22Rv1 (cell line): ENCODE measurements around the gene POLR1E.

Experiments
- H3K27ac ChIP-seq: fragments of 450-650 bp; 2 replicates; pipeline ENCODE4 v1.5.1; 2017
- CTCF ChIP-seq: fragments of 450-650 bp; IDR thresholded peaks from 2 replicates; pipeline ENCODE4 v1.5.1; 2017; ENCODE audit warnings: mild to moderate bottlenecking
- ZFX ChIP-seq: fragments of 450-650 bp; IDR thresholded peaks from 2 replicates; pipeline ENCODE4 v1.6.1; 2017; ENCODE audit warnings: antibody characterized with exemption, borderline replicate concordance

POLR1E gene

GRCh38 chr9:37451628-37452027 is 34.1 kb upstream of the POLR1E start:
- no peak for TF ChIP-seq ZFX
- no peak for TF ChIP-seq CTCF

GRCh38 chr9:37452611-37453010 is 33.1 kb upstream of the POLR1E start:
- TF ChIP-seq CTCF, result no peak
- H3K27ac ChIP-seq, result peak overlapping the region; percentile 68

More at GRCh38 chr9:37451628-37452027, 34.1 kb upstream of the POLR1E start:
- peak overlapping the region; percentile 68 for H3K27ac ChIP-seq

GRCh38 chr9:37453827-37454226 is 31.9 kb upstream of the POLR1E start:
- peak overlapping the region; percentile 68 for H3K27ac ChIP-seq
- no peak for TF ChIP-seq CTCF
- TF ChIP-seq ZFX, result no peak

- TF ChIP-seq ZFX (no peak), CTCF (no peak)
- H3K27ac ChIP-seq, result peak overlapping the region; percentile 68
Measured at GRCh38 chr9:37454238-37454637, 31.5 kb upstream of the POLR1E start.

GRCh38 chr9:37455884-37456647 is 29.7 kb upstream of the POLR1E start:
- H3K27ac ChIP-seq, result no peak overlapping the region
- TF ChIP-seq CTCF (no peak), ZFX (no peak)

GRCh38 chr9:37456817-37457216 is 28.9 kb upstream of the POLR1E start:
- no peak for TF ChIP-seq ZFX
- TF ChIP-seq CTCF, result no peak
- H3K27ac ChIP-seq, result no peak overlapping the region

- no peak for TF ChIP-seq CTCF
- no peak for TF ChIP-seq ZFX
Measured at GRCh38 chr9:37464006-37464405, 21.7 kb upstream of the POLR1E start.

More at GRCh38 chr9:37464006-37464405, 21.7 kb upstream of the POLR1E start:
- H3K27ac ChIP-seq, result peak overlapping the region; percentile 99
